HG03558 (cell line): ENCODE data around the gene SPSB3.
"Not testable (repeated sequence)": the region's sequence is repeated elsewhere in the genome, so short reads cannot be mapped to it uniquely, and the experiment has no call there.

Experiments
- ATAC-seq: cut with Tn5 transposase; IDR thresholded peaks from one replicate; pipeline ENCODE4 v1.9.1; 2021; ENCODE audit warnings: moderate number of reproducible peaks; ENCODE audit not compliant: unreplicated experiment; ENCODE audit errors: extremely low read depth

Gene SPSB3

DNA sequence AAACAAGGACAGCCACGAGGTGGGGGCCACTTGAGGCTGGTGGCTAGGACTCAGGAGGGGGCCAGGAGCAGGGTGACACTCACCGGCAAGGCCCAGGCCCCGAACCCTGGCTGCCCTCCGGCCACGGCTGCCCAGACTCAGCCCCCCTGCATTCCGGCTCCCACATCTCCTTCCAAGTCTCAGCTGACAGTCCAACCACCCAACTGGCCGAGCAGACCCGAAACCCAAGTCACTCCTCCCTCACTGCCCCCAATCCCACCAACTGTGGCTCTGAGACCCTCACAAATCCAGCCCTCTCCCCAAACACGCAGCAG is 34.9 kb upstream of the SPSB3 start:
- no peak for ATAC-seq

DNA sequence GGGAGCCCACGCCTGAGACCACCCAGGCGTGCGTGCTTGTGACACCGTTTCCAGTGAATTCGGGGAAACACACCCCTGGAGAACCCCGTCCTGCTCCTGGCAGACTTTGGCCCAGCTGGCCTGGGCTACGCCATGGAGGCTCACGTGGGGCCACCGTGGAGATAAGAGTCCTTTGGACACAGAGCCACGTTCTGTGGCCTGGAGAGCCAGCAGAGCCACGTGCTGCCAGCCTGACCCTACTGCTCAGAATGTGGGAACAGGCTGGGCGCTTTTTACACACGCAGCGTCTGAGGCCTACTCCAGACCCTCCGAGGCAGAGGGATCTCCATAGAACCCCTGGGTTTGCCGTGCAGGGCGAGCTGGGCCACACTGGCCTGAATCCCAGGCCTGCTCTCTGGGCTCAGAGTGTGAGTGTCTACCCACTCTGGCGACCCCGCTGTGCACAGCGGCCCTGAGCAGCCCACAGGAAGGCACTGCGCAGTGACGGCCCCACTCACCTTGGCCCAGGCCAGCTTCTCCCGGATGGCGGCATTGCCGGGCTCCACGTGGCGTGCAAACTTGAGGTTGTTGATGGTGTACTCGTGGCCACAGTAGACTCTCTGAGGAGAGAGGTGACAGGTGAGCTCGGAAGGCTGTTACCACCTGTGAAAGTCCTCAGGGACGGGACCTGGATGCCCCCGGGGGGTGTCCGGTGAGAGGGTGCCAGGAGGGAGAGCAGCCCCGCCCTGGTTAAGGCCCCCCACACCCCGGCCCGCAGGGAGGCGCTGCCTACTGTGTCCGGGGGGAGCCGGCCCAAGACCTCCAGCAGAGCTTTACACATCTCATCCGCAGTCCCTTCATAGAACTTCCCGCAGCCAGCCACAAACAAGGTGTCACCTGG is 34.3 kb upstream of the SPSB3 start:
- ATAC-seq, result no peak

DNA sequence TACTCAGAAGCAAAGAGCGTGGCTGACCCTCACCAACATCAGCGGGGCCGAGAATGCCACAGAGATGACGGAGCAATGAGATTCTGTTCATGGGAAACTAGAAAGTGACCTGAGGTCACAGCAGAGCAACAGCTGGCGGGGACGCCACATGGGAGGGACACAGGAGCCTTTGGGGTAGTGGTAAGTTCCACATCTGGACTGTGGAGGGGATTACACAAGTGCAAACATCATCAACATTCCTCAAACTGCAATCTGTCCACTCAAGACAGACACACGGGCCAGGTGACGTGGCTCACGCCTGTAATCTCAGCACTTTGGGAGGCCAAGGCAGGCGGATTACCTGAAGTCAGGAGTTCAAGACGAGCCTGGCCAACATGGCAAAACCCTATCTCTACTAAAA is 33.1 kb upstream of the SPSB3 start:
- no peak for ATAC-seq

DNA sequence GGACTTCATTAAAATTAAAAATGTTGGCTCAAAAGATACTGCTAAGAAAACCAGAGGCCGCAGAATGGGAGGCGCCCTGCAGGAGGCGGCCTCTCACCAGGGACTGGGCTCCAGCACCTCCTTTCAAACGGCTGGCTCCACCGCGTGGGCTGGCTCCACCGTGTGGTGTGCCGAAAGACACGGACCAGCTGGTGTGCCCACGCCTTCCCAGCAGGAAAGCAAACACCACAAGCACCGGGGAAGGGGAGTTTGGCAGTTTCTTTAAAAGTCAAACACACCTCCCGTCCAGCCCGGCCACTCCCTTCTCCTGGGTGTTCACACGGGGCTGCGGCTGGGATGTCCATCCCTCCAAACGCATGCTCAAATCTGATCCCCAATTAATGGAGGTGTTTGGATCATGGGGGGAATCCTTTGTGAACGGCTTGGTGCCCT is 30.4 kb upstream of the SPSB3 start:
- no peak for ATAC-seq

DNA sequence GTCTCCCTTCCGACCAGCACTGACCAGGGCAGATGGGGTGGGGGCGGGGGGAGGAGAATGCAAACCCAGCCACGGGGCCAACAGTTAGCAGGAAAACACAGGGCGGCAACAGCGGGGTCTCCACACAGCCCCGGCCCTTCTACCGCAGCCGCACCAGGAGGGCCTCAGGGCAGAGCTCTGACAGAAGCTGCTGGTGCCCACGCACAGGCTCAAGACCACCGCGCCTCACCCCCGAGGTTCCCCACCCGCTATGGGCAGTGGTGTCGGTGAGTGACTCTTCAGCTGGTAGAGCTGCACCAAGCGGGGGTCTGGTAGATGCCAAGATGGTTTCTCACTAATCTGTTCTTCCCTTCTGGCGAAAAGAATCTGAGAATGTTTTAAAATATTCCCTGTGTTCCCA is 28.2 kb upstream of the SPSB3 start:
- ATAC-seq, result no peak

DNA sequence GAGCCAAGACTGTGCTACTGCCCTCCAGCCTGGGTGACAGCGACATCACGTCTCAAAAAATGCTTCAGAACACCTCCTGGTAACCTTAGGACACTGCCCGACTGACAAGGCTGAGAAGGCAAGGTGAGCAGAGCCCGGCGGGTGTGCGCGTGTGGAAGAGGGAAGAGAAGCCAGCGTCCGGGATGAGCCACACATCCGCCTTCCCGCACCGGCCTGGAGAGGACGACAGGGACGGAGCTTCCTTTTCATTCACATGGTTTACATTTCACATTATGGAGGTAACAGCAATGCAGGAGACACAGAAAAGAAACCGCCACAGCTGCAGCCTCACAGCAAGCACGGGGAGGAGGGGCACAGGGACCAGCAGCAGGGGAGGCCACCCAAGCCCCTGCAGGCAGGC is 27.7 kb upstream of the SPSB3 start:
- no peak for ATAC-seq

DNA sequence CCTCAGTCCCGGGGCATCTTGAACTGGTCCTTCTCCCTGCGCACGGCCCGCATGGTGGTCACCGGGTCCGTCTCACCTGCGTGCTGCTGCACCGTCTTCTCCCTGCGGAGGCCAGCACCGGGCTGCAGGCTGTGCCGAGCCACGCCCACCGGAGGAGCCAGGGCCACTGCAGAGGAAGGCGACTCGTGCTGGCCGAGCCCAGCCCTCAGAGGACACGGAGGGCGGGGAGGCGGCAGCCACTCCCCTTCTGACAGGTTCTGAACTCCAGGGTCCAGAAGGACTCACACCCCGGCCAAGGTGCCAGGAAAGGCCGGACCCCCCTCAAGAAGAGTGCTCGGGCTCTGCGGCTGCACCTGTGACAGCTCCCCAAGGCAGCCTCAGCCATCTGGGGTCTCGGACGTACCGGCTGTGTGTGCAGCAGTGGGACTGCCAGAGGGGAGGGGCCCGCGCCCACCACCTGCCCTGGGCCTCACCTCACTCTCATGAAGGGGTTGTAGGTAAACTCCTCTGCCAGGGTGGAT is 27.0 kb upstream of the SPSB3 start:
- ATAC-seq, result no peak

DNA sequence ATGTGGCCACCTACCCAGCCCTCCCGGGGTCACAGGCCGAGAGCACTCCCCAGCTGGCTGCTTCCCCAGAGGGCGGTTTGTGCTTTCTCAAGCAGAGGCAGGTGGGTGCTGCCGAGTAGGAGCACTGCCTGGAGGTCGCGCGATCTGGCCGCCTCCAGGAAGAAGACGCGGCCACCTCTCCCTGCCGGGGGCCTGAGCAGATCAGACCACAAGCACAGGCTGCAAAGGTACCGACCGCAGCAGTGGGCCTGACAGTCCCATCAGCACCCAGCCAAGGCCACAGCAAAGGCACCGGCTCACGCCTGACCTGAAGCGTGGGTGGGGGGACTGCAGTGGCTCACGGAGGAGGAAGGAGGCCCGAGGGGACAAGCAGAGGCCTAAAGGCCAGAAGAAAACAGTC is 26.3 kb upstream of the SPSB3 start:
- no peak for ATAC-seq

DNA sequence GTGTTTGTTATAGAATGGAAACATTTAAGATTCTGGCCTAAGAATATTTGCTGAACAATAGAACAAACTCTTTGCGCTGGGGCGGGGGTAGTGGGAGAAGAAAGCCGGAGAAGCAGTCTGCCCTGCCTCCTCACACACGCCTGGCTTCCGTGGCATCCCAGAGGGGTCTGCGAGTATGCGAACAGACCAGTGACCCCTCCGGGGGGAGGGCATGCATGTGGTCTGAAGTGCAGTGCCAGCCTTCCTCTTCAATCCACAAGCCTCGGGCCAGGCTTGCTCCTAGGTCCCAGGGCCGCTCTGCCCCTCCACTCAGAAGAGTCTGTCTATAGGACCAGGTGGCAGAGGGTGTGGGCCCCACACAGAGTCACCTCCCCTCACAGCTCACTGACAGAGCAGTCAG is 25.3 kb upstream of the SPSB3 start:
- ATAC-seq, result no peak

DNA sequence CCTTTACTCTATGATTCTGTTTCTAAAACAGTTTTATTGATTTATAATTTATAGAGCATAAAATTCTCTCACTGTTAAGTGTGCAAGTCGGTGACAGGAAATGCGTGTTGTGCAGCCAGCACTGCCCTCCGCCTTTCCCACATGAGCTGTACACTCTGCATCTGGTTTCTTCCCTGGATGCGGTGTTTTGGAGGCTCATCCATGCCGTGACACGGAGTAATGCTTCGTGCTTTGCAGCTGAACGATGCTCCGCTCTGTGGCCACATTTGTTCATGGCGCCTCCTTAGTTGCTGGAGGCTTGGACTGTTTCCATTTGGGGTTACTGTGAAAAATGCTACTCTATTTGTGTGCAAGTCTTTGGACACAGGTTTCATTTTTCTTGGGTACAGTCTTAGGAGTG is 18.3 kb upstream of the SPSB3 start:
- ATAC-seq, result no peak

DNA sequence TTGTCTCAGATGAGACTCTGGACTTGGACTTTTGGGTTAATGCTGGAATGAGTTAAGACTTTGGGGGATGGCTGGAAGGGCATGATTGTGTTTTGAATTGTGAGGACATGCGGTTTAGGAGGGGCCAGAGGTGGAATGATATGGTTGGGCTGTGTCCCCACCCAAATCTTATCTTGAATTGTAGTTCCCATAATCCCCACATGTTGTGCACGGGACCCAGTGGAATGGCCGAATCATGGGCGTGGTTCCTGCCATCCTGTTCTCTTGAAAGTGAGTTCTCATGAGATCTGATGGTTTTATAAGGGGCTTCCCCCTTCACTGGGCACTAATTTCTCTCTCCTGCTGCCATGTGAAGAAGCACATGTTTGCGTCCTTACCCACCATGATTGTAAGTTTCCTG is 16.9 kb upstream of the SPSB3 start:
- not testable (repeated sequence) for ATAC-seq

DNA sequence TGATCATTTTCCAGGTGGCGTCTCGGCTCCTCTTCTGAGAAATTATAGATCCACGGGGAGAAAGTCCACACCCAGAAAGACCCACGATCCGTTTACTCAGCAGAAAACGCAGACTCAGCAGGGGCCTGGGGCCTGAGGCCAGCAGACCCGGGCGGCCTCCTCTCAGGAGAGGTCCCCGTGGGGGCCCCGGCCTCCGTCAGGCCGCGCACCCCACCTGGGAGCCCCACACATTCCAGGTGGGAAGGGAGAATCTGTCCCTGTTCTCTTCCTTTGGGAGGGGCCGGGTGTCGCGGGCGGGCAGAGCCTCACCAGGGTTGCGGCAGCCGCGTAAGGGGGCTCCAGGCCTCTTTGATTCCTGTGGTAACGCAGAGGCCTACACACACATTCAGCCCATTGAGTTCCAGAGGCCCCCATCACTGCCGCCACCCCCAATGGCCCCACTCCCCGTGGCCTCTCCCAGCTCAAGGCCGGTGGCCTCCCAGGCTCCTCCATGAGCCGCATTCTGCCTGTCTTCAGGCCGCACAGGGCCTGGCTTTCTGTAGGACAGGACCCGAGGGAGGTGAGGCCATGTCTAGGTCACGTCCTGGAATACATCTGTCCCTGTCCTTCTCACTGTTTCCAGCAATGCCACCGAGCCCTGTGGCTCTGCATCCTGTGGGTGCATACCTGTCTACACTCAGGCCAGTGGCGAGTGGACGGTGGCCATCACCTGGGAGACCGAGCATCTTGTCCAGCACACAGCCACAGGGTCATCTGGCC is 12.7 kb upstream of the SPSB3 start:
- no peak for ATAC-seq

DNA sequence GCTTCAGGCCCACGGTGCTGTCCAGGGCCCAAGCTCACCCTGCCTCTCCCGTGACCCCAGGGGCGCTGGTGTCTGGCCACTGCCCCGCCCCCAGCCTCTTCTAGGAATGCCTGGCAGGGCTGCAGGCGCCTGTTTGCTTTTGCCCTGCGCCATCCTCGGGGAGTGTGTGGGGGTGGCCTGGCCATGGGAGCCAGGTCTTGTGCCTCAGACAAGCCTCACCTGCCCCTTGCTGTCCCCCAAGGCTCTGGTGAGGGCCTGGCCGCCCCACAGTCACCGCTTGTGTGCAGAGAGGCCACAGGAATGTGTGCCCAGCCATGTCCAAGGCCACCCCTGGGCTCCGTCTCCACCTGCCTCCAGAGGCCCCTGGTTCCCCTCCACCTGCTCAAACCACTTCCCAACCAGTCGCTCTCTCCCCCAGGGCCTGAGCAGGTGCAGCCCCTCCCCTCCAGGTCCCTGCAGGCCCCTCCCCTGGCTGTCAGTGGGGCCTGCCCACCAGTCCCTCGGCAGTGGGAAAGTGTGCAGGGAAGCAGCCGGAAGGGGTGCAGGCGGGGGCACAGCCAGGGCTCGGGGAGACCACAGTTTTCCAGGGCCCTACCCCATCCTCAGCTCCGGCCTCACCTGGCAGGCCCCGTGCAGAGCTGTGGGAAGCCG is 12.0 kb upstream of the SPSB3 start:
- ATAC-seq, result no peak

DNA sequence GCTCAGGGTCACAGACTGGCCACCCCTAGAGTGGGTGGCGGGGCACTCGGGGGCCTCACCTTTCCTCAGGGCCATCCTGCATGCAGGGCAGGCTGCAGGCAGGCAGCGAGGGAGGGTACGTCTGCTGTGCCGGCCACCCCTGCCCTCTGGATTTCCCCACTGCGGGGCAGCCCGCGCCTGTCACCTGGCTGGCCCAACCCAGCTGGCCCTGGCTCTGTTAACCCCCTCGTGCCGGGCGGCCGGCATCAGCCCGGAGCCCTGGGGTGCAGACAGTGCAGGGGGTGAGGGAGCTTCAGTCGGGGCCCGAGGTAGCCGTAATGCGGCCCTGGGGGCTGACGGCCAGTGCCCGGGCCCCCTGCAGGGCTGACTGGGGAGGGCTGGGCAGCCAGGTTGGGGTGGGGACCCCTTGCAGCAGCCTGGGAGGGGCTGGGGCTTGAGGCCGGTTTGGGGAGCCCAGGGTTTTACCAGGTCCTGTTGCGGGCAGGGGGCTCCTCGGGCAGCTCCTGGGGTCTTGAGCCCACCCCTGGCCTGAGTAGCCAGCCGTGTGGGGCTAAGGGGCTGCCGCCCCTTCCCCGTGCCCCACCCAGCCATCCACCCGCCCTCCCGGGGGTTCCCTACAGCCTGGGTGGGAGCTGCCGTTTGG is 11.3 kb upstream of the SPSB3 start, which contains the start of gene IGFALS:
IGFALS (minus strand) TSS at position 128 of the 643 bp plus-strand sequence; CDS start at position 75, 53 bp downstream.
- ATAC-seq, result no peak

DNA sequence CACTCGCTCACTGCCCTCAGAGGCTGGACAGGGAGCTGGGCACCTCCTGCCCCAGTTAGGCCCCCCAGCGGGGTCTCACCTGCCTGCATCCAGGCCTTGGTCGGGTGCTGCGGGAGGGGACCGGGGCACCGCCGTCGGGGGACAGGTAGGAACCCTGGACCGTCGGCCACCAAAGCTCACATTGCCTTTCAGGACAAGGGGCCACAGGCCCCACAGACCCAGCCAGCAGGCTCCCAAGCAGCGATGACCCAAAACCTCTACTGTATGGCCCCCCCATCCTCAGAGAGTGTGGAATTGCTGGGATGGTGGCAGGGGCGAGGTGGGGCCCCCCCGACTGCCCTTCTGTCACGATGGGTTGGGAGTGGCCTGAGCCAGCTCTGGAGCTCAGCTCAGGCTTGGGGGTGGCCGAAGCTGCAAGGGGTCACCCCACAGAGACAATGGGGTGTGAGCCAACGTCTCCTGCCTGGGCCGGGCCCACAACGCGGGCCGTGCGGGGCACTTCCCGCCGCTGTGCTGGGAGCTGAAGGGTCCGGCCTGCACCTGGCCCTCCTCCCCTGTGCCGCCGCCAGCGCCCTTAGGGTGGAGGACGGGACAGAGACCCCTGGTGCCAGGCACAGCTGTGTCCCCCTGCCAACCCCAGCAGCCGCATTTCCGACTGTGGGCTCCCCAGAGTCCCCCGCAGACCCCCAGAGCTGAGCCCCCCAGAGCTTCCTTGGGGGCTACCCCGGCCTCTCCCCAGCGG is 10.6 kb upstream of the SPSB3 start:
- no peak for ATAC-seq

DNA sequence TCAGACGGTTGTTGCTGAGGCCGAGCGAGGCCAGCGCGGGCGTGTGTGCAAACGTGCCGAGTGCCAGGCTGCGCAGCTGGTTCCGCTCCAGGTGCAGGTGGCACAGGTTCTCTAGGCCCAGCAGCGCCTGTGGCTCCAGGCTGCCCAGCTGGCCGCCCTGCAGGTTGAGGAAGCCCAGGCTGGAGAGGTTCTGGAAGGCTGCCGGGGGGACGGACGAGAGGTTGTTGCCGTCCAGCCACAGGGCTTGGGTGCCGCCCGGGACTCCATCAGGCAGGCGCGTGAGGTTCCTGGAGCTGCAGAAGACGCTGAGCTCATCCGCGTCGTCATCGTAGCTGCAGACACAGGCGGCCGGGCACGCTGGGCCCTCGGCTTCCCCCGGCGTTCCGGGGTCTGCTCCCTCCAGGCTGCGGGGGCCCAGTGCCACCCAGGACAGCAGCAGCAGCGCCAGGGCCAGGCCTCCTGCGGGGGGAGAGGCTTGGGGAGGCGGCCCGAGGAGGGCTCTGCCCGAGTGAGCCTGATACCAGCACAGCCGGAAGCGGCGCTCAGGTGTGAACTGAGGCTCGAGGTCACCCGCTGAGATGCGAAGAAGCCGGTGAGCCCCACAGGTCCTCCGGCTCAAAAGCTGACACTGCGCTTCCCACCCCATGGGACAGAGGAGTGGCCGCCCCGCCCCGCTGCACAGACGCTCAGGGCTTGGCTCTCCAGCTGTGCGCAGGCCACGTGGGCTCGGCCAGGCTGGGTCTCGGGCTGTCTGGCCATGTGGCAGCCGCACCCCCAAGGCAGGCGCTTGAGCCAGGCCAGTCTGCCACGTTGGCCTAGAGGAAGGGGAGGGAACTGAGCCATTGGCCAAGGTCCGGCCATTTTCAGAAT is 9.8 kb upstream of the SPSB3 start:
- ATAC-seq, result no peak

DNA sequence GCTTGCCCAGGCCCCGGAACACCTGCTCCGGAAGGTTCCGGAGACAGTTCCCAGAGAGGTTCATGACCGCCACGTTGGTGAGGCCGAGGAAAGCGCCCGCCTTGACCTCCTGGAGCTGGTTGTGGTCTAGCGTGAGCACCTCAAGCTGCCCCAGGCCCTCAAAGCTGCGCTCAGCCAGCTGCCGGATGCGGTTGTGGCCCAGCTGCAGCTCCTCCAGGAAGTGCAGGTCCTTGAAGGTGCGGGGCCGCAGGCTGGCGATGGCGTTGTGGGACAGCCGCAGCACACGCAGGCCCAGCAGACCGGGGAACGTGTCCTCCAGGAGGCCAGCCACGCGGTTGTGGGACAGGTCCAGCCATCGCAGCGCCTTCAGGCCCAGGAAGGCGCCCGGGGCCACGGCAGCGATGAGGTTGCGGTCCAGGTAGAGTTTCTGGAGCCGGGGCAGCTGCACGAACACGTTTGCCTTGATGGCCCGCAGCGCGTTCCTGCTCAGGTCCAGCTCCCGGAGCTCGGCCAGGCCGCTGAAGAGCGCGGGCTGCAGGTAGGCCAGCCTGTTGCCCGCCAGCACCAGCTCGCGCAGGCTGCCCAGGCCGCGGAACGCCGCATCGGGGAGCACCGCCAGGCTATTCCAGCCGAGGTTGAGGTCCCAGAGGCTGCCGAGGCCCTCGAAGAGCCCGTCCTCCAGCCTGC is 9.0 kb upstream of the SPSB3 start:
- ATAC-seq, result no peak

DNA sequence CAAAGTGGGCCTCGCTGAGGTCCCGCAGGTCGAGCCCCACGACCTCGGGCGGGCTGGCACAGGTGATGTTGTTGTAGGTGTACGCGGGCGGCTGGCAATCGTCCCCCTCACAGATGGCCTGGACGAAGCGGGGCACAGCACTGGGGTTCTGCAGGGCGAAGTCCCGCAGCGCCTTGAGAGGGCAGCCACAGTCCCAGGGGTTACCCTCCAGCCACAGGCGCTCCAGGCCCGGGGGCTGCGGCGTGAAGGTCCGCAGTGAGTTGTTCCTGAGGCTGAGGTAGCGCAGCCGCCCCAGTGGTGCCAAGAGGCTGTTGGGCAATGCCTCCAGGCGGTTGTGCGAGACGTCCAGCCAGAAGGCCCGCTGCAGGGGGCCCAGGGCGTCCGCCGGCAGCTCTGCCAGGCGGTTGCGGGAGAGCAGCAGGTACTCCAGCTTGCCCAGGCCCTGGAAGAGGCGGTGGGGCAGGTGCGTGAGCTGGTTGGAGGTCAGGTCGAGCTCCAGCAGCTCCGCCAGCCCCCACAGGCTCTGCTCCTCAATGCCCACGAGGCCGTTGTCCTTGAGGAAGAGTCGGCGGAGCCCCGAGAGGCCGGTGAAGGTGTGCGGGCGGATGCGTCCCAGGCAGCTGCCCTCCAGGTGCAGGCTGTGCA is 8.4 kb upstream of the SPSB3 start:
- ATAC-seq, result no peak
